GM10248 (cell line): ENCODE results near the gene C4orf50.

Experiments
- CTCF ChIA-PET: fragments of 300-600 bp; sonication (Branson Sonifier 250); formaldehyde crosslinking; extraction: SDS; loops from one replicate; lab custom pipeline; 2021; ENCODE audit warnings: antibody characterized with exemption; lab: Yijun Ruan, JAX
- POLR2A ChIA-PET: fragments of 350-650 bp; sonication (Branson Sonifier 250); formaldehyde crosslinking; extraction: SDS; loops from one replicate; lab custom pipeline; 2020; ENCODE audit warnings: antibody characterized with exemption; lab: Yijun Ruan, JAX
- DNase-seq: peaks from one replicate; pipeline ENCODE4 v3.0.0; 2012; ENCODE audit errors: extremely low spot score
- CTCF ChIP-seq: IDR thresholded peaks from 2 replicates; pipeline ENCODE4 v1.5.1; 2012; ENCODE audit warnings: mild to moderate bottlenecking, low read depth; ENCODE audit errors: extremely low read depth, missing control alignments, control extremely low read depth

C4orf50 gene

DNA sequence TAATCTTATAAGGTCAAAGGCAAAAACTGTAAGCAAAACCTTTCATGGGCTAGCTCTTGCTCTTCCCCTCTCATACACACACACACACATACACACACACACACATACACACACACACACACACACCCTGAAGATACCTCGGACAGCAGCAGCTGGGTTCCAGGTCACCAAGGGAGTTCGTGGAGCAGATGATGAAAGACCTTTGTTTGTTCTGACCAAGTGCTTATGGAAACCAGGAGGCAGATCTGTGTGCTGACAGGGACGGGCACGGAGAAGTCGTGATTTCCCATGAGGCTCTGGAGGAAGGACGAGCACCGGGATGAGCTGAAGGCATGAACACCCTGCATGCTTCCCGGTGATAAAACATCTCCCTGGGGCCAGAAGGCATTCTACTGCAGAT, 90.0 kb downstream of the C4orf50 start:
- no peak for TF ChIP-seq CTCF
- ChIA-PET POLR2A (no interaction called here), CTCF (interaction anchor here (0.7 kb wide), 1 partner anchor 9 kb away, joined by 3 read pairs; no protein-coding TSS in a partner anchor)
- DNase-seq: no peak

DNA sequence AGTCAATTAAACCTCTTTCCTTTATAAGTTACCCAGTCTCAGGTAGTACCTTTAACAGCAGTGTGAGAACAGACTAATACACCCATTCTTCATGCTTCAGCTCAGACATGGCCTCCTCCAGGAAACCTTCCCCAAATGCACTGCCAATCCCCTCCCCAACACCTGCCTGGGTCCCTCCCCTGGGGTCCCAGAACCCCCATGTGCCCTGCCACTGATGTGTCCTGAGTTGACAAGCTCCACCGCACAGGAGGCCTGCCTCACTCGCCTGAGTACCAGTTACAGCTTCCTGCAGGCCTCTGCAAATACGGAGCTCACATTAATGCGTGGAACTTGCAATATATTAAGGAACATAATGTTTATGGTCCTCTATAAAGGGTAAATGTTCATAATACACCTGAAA, 90.5 kb downstream of the C4orf50 start:
- CTCF ChIA-PET: interaction anchor here (0.7 kb wide), 1 partner anchor 9 kb away, joined by 3 read pairs; no protein-coding TSS in a partner anchor
- DNase-seq: no peak
- POLR2A ChIA-PET: no interaction called here

GRCh38 chr4:5927116-5927515, 91.1 kb downstream of the C4orf50 start:
- no peak for TF ChIP-seq CTCF
- DNase-seq: no peak
- ChIA-PET POLR2A (no interaction called here), CTCF (no interaction called here)

More for the DNA sequence above, 90.5 kb downstream of the C4orf50 start:
- TF ChIP-seq CTCF: no peak

DNA sequence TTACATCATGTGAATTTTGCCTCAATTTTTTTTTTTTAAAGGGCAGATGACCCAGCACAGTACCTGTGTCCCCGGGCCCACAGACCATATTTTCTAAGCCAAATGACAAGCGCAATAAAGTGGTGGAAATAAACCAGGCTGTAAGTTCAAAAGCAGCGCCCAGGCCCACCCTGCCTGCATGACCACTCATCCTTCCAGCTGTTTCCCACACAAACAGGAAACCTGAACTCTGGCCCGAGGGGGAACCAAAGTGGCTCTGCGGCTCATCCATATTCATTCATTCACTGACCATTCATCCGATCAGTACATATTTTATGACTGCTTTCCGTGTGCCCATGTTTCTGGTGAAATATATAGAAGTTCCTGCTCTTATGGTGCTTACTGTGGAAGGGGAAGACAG, 91.6 kb downstream of the C4orf50 start:
- ChIA-PET CTCF (no interaction called here), POLR2A (no interaction called here)
- no peak for TF ChIP-seq CTCF
- no peak for DNase-seq

DNA sequence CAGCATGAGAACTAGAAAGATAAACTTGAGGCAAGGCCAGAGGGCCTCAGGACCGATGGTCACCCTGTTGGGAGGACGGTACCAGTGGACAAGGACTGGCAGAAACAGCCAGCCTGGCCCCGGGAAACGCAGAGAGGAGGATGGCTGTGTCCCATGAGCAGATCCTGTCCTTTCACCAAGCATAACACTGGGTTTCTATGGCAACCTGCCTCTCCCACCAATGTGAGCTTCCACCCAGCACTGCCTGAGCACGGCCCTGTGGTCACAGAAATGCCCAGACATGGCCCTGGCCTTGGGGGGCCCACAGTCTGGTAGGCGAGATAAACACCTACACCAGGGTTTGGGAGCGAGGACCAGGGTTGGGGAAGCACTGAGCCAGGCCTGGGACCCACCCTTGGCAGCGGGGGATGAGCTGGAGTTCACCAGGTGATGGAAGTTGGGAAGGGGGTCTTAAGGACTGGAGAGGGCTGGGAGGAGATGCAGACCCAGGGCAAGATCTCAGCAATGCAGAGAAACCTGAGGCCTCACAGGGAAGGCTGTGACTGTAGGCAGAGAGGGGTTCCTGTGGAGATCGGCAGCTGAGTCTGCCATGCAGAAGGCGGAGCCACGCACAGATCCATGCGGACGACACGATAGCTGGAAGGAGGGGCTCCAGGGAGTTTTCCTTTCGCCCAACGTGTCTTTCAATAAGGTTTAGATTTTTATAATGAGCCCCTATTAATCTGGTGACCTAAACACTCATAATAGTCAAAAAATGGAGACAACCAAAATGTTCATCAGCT, 92.6 kb downstream of the C4orf50 start:
- TF ChIP-seq CTCF: no peak
- ChIA-PET CTCF (no interaction called here), POLR2A (no interaction called here)
- DNase-seq: no peak

DNA sequence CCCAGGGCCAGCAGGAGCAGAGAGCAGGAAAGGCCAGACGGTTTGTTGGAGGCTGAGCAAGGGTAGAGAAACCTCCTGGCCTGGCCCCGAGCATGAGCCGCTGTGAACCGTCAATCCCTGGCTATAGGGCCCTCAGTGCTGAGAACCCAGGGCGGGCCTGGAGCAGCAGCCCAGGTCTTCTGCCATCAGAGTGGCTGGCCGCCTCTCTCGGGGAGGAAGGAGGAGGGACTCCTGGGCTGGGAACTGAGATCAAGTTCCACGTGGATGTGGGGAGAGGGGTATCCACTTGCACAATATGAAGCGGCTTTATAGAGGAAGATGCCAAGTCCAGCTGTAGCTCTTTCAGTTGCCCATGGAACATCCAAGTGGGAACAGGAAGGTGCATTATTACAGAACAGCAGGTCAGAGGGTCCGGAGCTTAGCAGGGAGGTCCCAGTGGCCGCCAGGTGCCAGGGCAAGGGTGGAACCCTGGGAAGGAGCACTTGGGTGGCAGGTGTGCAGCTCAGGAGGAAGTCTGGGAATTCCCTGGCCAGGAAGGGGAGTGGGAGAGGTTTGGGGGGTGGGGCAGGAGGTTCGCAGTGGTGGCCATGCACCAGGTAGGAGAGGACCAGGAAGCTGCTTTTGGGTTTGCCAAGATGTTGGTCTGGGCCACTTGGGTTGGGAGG, 93.6 kb downstream of the C4orf50 start:
- no peak for TF ChIP-seq CTCF
- ChIA-PET POLR2A (no interaction called here), CTCF (interaction anchor here (1.1 kb wide), 1 partner anchor 25 kb away, joined by 3 read pairs; no protein-coding TSS in a partner anchor)
- DNase-seq: no peak
